Measurements from ENCODE around the gene PRICKLE3. TPM values are rescaled to one million over a fixed set of nuclear protein-coding genes. Genes with fewer than 3 reads are reported as not detected.
"Not testable (repeated sequence)": the region's sequence is repeated elsewhere in the genome, so short reads cannot be mapped to it uniquely, and the experiment has no call there.

PRICKLE3 gene
- total RNA-seq, 1 donor from 2014 or later: 8.7 TPM

DNA sequence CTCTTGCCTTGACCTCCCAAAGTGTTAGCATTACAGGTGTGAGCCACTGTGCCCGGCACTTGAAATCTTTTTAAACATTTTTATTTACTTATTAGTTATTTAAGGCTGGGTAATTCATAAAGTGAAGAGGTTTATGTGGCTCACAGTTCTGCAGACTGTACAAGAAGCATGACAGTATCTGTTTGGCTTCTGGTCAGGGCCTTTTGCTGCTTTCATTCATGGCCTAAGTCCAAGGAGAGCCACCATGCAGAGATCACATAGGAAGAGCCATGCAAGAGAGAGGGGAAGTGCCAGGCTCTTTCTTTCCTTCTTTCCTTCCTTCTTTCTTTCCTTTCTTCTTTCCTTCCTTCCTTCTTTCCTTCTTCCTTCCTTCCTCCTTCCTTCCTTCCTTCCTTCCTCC, 52.4 kb downstream of the PRICKLE3 start:
- Mint-ChIP-seq H3K9me3 (peaks cover 4% of the 10 kb centered on the region), H3K27ac (no peak overlapping the region), H3K4me1 (ENCODE audit: unreplicated experiment) (no peaks in the 10 kb centered on the region)

GRCh38 chrX:49132275-49132674, 53.9 kb downstream of the PRICKLE3 start:
- H3K27ac Mint-ChIP-seq, H3K36me3 Mint-ChIP-seq: not testable (repeated sequence)

More for the DNA sequence above, 52.4 kb downstream of the PRICKLE3 start:
- DNase-seq (ENCODE audit: extremely low spot score, unreplicated experiment): no peak
- no peak overlapping the region for H3K4me3 Mint-ChIP-seq
- TF ChIP-seq, protein P1, sequence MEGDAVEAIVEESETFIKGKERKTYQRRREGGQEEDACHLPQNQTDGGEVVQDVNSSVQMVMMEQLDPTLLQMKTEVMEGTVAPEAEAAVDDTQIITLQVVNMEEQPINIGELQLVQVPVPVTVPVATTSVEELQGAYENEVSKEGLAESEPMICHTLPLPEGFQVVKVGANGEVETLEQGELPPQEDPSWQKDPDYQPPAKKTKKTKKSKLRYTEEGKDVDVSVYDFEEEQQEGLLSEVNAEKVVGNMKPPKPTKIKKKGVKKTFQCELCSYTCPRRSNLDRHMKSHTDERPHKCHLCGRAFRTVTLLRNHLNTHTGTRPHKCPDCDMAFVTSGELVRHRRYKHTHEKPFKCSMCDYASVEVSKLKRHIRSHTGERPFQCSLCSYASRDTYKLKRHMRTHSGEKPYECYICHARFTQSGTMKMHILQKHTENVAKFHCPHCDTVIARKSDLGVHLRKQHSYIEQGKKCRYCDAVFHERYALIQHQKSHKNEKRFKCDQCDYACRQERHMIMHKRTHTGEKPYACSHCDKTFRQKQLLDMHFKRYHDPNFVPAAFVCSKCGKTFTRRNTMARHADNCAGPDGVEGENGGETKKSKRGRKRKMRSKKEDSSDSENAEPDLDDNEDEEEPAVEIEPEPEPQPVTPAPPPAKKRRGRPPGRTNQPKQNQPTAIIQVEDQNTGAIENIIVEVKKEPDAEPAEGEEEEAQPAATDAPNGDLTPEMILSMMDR (conservative IDR thresholded peaks at IDR 0.05): no peak
- H3K27me3 Mint-ChIP-seq: no peaks in the 10 kb centered on the region
- H3K36me3 Mint-ChIP-seq: peaks cover 4% of the 10 kb centered on the region

GRCh38 chrX:49129427-49129826, 56.7 kb downstream of the PRICKLE3 start:
- no peak for DNase-seq (ENCODE audit: extremely low spot score, unreplicated experiment)
- TF ChIP-seq, protein P1 (conservative IDR thresholded peaks at IDR 0.05): no peak
- no peak overlapping the region for H3K27ac Mint-ChIP-seq
- H3K36me3 Mint-ChIP-seq: no peaks in the 10 kb centered on the region
- H3K9me3 Mint-ChIP-seq: no peaks in the 10 kb centered on the region
- no peak overlapping the region for H3K4me3 Mint-ChIP-seq
- H3K27me3 Mint-ChIP-seq: no peaks in the 10 kb centered on the region
- no peaks in the 10 kb centered on the region for H3K4me1 Mint-ChIP-seq (ENCODE audit: unreplicated experiment)

More at GRCh38 chrX:49132275-49132674, 53.9 kb downstream of the PRICKLE3 start:
- H3K4me1 Mint-ChIP-seq (ENCODE audit: unreplicated experiment); H3K4me3 Mint-ChIP-seq; H3K27me3 Mint-ChIP-seq; H3K9me3 Mint-ChIP-seq; DNase-seq (ENCODE audit: extremely low spot score, unreplicated experiment): not testable (repeated sequence)

DNA sequence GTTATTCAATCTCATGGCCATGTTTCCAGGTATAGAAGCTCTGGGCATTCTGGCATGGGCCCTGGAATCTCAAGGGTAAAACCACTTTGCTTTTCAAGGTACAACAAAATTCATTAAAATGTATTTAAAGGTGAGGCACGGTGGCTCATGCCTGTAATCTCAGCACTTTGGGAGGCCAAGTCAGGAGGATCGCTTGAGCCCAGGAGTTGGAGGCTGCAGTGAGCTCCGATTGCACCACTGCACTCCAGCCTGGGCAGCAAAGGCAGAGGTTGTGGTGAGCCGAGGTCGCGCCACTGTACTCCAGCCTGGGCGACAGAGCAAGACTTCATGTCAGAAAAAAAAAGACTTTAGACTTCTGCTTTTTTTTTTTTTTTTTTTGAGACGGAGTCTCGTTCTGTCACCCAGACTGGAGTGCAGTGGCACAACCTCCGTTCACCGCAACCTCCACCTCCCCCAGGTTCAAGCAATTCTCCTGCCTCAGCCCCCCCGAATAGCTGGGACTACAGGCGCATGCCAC, 58.4 kb downstream of the PRICKLE3 start:
- H3K9me3 Mint-ChIP-seq; H3K36me3 Mint-ChIP-seq; H3K4me1 Mint-ChIP-seq (ENCODE audit: unreplicated experiment); DNase-seq (ENCODE audit: extremely low spot score, unreplicated experiment); H3K27ac Mint-ChIP-seq; H3K4me3 Mint-ChIP-seq; H3K27me3 Mint-ChIP-seq: not testable (repeated sequence)

Other genes with a start within 250 kb of the PRICKLE3 start
- 49.5 and 53.1 TPM in 2 replicates for gene OTUD5, start 228.8 kb downstream of the PRICKLE3 start, total RNA-seq (ENCODE audit: low replicate concordance)
- 3.0 and 3.8 TPM in 2 replicates for gene KCND1, start 214.5 kb downstream of the PRICKLE3 start, total RNA-seq (ENCODE audit: low replicate concordance)
- 43.3 and 54.7 TPM in 2 replicates for gene GRIPAP1, start 184.1 kb downstream of the PRICKLE3 start, total RNA-seq (ENCODE audit: low replicate concordance)
- 29.6 and 53.9 TPM in 2 replicates for gene TFE3, start 143.0 kb downstream of the PRICKLE3 start, total RNA-seq (ENCODE audit: low replicate concordance)
- gene CCDC120, start 127.4 kb downstream of the PRICKLE3 start, total RNA-seq (ENCODE audit: low replicate concordance): 25.3 and 48.6 TPM in 2 replicates
- 10.0 and 29.7 TPM in 2 replicates for gene PRAF2, start 112.4 kb downstream of the PRICKLE3 start, total RNA-seq (ENCODE audit: low replicate concordance)
- 45.5 and 53.3 TPM in 2 replicates for gene WDR45, start 106.5 kb downstream of the PRICKLE3 start, total RNA-seq (ENCODE audit: low replicate concordance)
- 16.4 and 17.8 TPM in 2 replicates for gene GPKOW, start 62.6 kb downstream of the PRICKLE3 start, total RNA-seq (ENCODE audit: low replicate concordance)
- 4.8 and 7.0 TPM in 2 replicates for gene MAGIX, start 23.6 kb downstream of the PRICKLE3 start, total RNA-seq (ENCODE audit: low replicate concordance)
- gene PLP2, start 14.5 kb downstream of the PRICKLE3 start, total RNA-seq (ENCODE audit: low replicate concordance): 25.7 and 28.2 TPM in 2 replicates
- 13.6 and 14.8 TPM in 2 replicates for gene SYP, start 13.8 kb upstream of the PRICKLE3 start, total RNA-seq (ENCODE audit: low replicate concordance)
- 0.17 and 0.48 TPM in 2 replicates for gene CACNA1F, start 47.0 kb upstream of the PRICKLE3 start, total RNA-seq (ENCODE audit: low replicate concordance)
- 13.0 and 16.6 TPM in 2 replicates for gene CCDC22, start 49.1 kb upstream of the PRICKLE3 start, total RNA-seq (ENCODE audit: low replicate concordance)
- gene FOXP3, start 78.3 kb upstream of the PRICKLE3 start, total RNA-seq (ENCODE audit: low replicate concordance): 0.24 and 0.58 TPM in 2 replicates
- 5.7 and 8.0 TPM in 2 replicates for gene PPP1R3F, start 83.4 kb upstream of the PRICKLE3 start, total RNA-seq (ENCODE audit: low replicate concordance)
- gene GAGE10, start 117.3 kb upstream of the PRICKLE3 start, total RNA-seq (ENCODE audit: low replicate concordance): not detected in 2 replicates
- gene GAGE12J, start 135.7 kb upstream of the PRICKLE3 start, total RNA-seq (ENCODE audit: low replicate concordance): not detected in 2 replicates
- not detected in 2 replicates for gene GAGE13, start 145.2 kb upstream of the PRICKLE3 start, total RNA-seq (ENCODE audit: low replicate concordance)

All from type B pancreatic cell (in vitro differentiated cells).